WTC11 (cell line): ENCODE measurements around the gene EHBP1L1.

ENCODE experiments used
- CTCF ChIP-seq: fragments of 200-600 bp; IDR thresholded peaks from 2 replicates; pipeline ENCODE4 v1.8.0; 2022; ENCODE audit warnings: antibody characterized with exemption
- E2F4 ChIP-seq: sonication (generic); formaldehyde crosslinking; IDR thresholded peaks from 2 replicates; pipeline ENCODE4 v1.8.1; 2022; ENCODE audit warnings: low read depth, mild to moderate bottlenecking, moderate library complexity, missing genetic modification reagents, borderline replicate concordance
- ESRRA ChIP-seq: sonication (generic); formaldehyde crosslinking; IDR thresholded peaks from 2 replicates; pipeline ENCODE4 v1.8.1; 2022; ENCODE audit warnings: mild to moderate bottlenecking, missing genetic modification reagents, borderline replicate concordance
- MAX ChIP-seq: sonication (generic); formaldehyde crosslinking; IDR thresholded peaks from 2 replicates; pipeline ENCODE4 v1.8.0; 2022; ENCODE audit warnings: mild to moderate bottlenecking, missing genetic modification reagents
- NR3C1 ChIP-seq: sonication (generic); formaldehyde crosslinking; conservative IDR thresholded peaks from 2 replicates; pipeline ENCODE4 v1.8.1; 2023; ENCODE audit warnings: low read depth, mild to moderate bottlenecking, missing genetic modification reagents
- TF ChIP-seq, protein P1 (sequence below): sonication (generic); formaldehyde crosslinking; IDR thresholded peaks from 2 replicates; pipeline ENCODE4 v1.8.0; 2022; ENCODE audit warnings: mild to moderate bottlenecking, missing genetic modification reagents

- TF ChIP-seq E2F4 (CRISPR knock-in tag) (no peak), ESRRA (CRISPR knock-in tag) (no peak), CTCF (no peak), MAX (CRISPR knock-in tag) (no peak), NR3C1 (CRISPR knock-in tag) (no peak)
- TF ChIP-seq, protein P1, sequence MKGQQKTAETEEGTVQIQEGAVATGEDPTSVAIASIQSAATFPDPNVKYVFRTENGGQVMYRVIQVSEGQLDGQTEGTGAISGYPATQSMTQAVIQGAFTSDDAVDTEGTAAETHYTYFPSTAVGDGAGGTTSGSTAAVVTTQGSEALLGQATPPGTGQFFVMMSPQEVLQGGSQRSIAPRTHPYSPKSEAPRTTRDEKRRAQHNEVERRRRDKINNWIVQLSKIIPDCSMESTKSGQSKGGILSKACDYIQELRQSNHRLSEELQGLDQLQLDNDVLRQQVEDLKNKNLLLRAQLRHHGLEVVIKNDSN, result no peak
Measured at GRCh38 chr11:65577756-65578109, 1.9 kb downstream of the EHBP1L1 start.
